HCT116 (cell line): Measurements from ENCODE around the gene TNIP1.

Source experiments
- CEBPB ChIP-seq: IDR thresholded peaks from 2 replicates; pipeline ENCODE4 v1.6.1; 2012; ENCODE audit warnings: low read depth
- EZH2 ChIP-seq: fragments of 200-600 bp; sonication (generic); IDR thresholded peaks from 2 replicates; pipeline ENCODE4 v1.6.1; 2017; ENCODE audit warnings: antibody characterized with exemption, mixed run types
- POLR2A ChIP-seq: IDR thresholded peaks from 2 replicates; pipeline ENCODE4 v1.7.0; 2011; ENCODE audit warnings: borderline replicate concordance; ENCODE audit not compliant: insufficient read depth, insufficient read length; ENCODE audit errors: extremely low read depth
- POLR2AphosphoS5 ChIP-seq: IDR thresholded peaks from 2 replicates; pipeline ENCODE4 v1.6.1; 2011; ENCODE audit warnings: mild to moderate bottlenecking, low read depth, low read length, moderate library complexity
- TF ChIP-seq, protein P1 (sequence below), 3 experiments: fragments of 200-600 bp in 1 of 3; sonication (generic) in 1 of 3; IDR thresholded peaks in 2 of 3; conservative IDR thresholded peaks in 1 of 3; 2 replicates each; pipeline ENCODE4 v1.5.1; 2012 to 2017; ENCODE audit warnings: low read depth in 2 of 3, low read length in 2 of 3, antibody characterized with exemption in 1 of 3, borderline replicate concordance in 1 of 3, control low read depth in 1 of 3, mild to moderate bottlenecking in 1 of 3, mixed read lengths in 1 of 3, mixed run types in 1 of 3, moderate library complexity in 1 of 3; ENCODE audit not compliant: insufficient read depth in 1 of 3
- TF ChIP-seq, protein P2 (sequence below): IDR thresholded peaks from 2 replicates; pipeline ENCODE4 v1.6.1; 2012; ENCODE audit warnings: low read depth
- TF ChIP-seq, protein P3 (sequence below): IDR thresholded peaks from 2 replicates; pipeline ENCODE4 v1.6.1; 2012

DNA sequence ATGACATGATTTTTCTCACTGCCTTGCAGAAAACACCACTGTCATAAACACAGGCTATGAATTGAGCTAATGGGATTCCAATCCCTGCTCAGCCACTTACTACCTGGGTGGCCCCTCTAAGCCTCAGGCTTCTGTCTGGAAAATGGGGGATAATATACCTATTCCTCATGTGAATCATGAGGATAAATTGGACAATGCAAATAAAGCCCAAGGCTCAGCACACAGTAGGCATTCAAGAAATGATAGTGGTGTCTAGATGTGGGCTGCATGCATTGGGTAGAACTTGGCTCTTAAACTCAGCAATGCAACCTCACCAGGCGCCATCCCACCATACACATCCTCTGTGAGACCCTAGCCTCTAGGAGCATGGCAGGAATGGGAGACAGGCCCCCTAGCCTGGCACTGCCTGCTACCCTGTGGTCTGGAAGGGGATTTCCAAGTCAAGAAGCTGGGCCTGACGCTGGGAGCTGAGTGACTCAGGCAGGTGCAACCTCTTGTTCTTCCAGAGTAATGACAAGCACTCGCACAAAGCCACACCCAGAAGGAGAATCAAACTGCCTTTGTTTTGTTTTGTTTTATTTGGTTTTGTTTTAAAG is 2.3 kb upstream of the TNIP1 start:
- TF ChIP-seq, protein P1, sequence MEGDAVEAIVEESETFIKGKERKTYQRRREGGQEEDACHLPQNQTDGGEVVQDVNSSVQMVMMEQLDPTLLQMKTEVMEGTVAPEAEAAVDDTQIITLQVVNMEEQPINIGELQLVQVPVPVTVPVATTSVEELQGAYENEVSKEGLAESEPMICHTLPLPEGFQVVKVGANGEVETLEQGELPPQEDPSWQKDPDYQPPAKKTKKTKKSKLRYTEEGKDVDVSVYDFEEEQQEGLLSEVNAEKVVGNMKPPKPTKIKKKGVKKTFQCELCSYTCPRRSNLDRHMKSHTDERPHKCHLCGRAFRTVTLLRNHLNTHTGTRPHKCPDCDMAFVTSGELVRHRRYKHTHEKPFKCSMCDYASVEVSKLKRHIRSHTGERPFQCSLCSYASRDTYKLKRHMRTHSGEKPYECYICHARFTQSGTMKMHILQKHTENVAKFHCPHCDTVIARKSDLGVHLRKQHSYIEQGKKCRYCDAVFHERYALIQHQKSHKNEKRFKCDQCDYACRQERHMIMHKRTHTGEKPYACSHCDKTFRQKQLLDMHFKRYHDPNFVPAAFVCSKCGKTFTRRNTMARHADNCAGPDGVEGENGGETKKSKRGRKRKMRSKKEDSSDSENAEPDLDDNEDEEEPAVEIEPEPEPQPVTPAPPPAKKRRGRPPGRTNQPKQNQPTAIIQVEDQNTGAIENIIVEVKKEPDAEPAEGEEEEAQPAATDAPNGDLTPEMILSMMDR (IDR thresholded peaks at IDR 0.05 in 2 of 3, conservative IDR thresholded peaks at IDR 0.05 in 1 of 3; ENCODE audit: borderline replicate concordance in 1 of 3, insufficient read depth in 1 of 3, low read depth in 2 of 3, low read length in 2 of 3), result no peak
- no peak for TF ChIP-seq EZH2
- TF ChIP-seq POLR2A, result no peak
- TF ChIP-seq, protein P2, sequence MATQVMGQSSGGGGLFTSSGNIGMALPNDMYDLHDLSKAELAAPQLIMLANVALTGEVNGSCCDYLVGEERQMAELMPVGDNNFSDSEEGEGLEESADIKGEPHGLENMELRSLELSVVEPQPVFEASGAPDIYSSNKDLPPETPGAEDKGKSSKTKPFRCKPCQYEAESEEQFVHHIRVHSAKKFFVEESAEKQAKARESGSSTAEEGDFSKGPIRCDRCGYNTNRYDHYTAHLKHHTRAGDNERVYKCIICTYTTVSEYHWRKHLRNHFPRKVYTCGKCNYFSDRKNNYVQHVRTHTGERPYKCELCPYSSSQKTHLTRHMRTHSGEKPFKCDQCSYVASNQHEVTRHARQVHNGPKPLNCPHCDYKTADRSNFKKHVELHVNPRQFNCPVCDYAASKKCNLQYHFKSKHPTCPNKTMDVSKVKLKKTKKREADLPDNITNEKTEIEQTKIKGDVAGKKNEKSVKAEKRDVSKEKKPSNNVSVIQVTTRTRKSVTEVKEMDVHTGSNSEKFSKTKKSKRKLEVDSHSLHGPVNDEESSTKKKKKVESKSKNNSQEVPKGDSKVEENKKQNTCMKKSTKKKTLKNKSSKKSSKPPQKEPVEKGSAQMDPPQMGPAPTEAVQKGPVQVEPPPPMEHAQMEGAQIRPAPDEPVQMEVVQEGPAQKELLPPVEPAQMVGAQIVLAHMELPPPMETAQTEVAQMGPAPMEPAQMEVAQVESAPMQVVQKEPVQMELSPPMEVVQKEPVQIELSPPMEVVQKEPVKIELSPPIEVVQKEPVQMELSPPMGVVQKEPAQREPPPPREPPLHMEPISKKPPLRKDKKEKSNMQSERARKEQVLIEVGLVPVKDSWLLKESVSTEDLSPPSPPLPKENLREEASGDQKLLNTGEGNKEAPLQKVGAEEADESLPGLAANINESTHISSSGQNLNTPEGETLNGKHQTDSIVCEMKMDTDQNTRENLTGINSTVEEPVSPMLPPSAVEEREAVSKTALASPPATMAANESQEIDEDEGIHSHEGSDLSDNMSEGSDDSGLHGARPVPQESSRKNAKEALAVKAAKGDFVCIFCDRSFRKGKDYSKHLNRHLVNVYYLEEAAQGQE, result no peak
- TF ChIP-seq POLR2AphosphoS5, result no peak
- TF ChIP-seq, protein P3, sequence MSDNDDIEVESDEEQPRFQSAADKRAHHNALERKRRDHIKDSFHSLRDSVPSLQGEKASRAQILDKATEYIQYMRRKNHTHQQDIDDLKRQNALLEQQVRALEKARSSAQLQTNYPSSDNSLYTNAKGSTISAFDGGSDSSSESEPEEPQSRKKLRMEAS, result no peak
- no peak for TF ChIP-seq CEBPB
